Measurements from ENCODE around the gene LHX5.

Gene LHX5

DNA sequence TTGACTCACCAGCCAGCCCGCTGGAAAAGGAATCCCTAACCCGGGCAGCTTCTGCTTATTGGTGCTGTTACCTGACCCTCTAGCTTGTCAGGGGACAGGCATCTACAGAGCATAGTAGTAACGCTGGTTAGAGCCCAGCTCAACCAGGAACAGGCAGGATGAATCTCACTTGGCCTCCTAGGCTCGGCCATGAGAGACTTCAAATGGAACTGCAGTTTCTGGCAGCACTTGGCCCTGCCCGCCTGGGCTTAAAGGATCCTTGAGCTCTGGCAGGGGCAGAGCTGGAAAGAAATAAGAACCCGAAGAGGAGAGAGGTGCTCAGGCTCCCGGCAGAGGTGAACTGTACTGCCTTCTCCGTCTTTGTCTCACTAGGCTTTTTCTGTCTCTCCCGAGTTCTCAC is 2.3 kb upstream of the LHX5 start:
- DNase-seq (no peak), ATAC-seq (replicated peaks) (peak in 1 of 2 donors; percentile 23)
- no peak overlapping the region for H3K27ac Mint-ChIP-seq
- peaks cover 23 to 38% of the 10 kb centered on the region in 2 donors for H3K4me1 Mint-ChIP-seq
- H3K36me3 Mint-ChIP-seq, result peaks cover 0 to 3% of the 10 kb centered on the region in 2 donors
- H3K27me3 Mint-ChIP-seq, result peaks cover 74 to 97% of the 10 kb centered on the region in 2 donors
- peak overlapping the region; percentile 42 to 57 for H3K4me3 Mint-ChIP-seq
- no peaks in the 10 kb centered on the region for H3K9me3 Mint-ChIP-seq

- H3K4me3 Mint-ChIP-seq, result no peak overlapping the region
- DNase-seq, result no peak
- peaks cover 0 to 6% of the 10 kb centered on the region in 2 donors for H3K36me3 Mint-ChIP-seq
- no peaks in the 10 kb centered on the region for H3K9me3 Mint-ChIP-seq
- H3K4me1 Mint-ChIP-seq, result peaks cover 26 to 36% of the 10 kb centered on the region in 2 donors
- H3K27me3 Mint-ChIP-seq, result peaks cover 74 to 97% of the 10 kb centered on the region in 2 donors
- H3K27ac Mint-ChIP-seq, result no peak overlapping the region
- no peak for ATAC-seq (replicated peaks)
These were observed 1.7 kb upstream of the LHX5 start for GRCh38 chr12:113473400-113473799.

DNA sequence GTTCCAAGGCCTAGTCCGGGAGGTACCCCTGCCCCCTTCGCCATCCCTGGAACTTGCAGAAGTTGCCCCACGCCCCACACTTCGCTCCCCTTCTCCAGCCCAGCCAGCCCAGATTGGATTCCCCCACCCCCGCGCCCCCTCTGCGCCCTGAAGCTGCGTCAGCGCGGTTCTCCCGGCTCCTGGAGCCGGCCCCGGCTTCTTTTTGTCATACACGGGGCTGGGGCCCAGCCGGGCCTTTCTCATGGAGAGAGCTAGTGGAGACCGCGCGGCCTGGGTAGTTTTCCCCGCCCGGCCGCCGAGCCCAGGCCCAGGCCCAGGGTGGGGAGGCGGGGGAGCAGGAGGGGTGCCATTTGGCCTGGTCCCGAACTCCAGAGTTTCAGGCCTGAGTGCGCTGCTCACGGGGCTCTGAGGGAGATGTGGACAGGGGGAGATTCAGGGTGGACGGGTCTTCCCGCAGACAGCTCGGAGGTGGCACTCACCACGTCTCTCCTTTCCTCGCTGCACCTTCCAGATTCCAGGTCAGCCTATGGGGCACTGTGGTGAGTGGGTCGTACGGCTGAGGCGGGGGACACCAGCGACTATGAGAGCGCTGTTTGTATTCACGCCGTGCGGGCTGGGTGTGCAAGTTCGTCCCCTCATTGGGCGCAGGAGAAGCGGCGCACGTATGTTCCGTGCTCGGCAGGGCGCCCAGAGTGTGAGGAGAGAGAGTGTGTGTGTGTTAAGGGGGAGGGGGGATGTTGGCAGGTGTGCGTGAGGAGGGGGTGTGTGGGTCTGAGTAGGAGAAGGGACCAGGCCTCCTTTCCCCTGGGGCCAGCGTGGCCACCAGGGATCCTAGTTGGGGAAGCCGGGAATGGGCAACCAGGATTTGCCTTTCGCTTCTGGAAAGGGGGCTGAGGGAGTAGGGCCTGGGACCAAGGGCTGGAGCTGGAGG is 785 bp upstream of the LHX5 start:
- no peak for DNase-seq
- H3K4me3 Mint-ChIP-seq, result peak overlapping the region; percentile 25 to 48
- peaks cover 28 to 41% of the 10 kb centered on the region in 2 donors for H3K4me1 Mint-ChIP-seq
- H3K9me3 Mint-ChIP-seq, result no peaks in the 10 kb centered on the region
- H3K36me3 Mint-ChIP-seq, result peaks cover 0 to 6% of the 10 kb centered on the region in 2 donors
- ATAC-seq (replicated peaks), result no peak
- H3K27me3 Mint-ChIP-seq, result peaks cover 68 to 94% of the 10 kb centered on the region in 2 donors
- H3K27ac Mint-ChIP-seq, result peak overlapping the region; percentile 69

GRCh38 chr12:113470871-113471618 is 626 bp downstream of the LHX5 start:
- ATAC-seq (replicated peaks) (no peak), DNase-seq (no peak)
- no peaks in the 10 kb centered on the region for H3K9me3 Mint-ChIP-seq
- no peak overlapping the region for H3K4me3 Mint-ChIP-seq
- H3K36me3 Mint-ChIP-seq, result peaks cover 0 to 6% of the 10 kb centered on the region in 2 donors
- H3K27ac Mint-ChIP-seq, result peak overlapping the region; percentile 78
- peaks cover 74 to 96% of the 10 kb centered on the region in 2 donors for H3K27me3 Mint-ChIP-seq
- H3K4me1 Mint-ChIP-seq, result peaks cover 35 to 54% of the 10 kb centered on the region in 2 donors

- H3K27ac Mint-ChIP-seq, result peak overlapping the region; percentile 78
- peaks cover 0 to 6% of the 10 kb centered on the region in 2 donors for H3K36me3 Mint-ChIP-seq
- no peaks in the 10 kb centered on the region for H3K9me3 Mint-ChIP-seq
- peaks cover 74 to 91% of the 10 kb centered on the region in 2 donors for H3K27me3 Mint-ChIP-seq
- ATAC-seq (replicated peaks), result no peak
- peaks cover 36 to 53% of the 10 kb centered on the region in 2 donors for H3K4me1 Mint-ChIP-seq
- no peak for DNase-seq
- H3K4me3 Mint-ChIP-seq, result no peak overlapping the region
These were observed 1.5 kb downstream of the LHX5 start for GRCh38 chr12:113469949-113470743.

DNA sequence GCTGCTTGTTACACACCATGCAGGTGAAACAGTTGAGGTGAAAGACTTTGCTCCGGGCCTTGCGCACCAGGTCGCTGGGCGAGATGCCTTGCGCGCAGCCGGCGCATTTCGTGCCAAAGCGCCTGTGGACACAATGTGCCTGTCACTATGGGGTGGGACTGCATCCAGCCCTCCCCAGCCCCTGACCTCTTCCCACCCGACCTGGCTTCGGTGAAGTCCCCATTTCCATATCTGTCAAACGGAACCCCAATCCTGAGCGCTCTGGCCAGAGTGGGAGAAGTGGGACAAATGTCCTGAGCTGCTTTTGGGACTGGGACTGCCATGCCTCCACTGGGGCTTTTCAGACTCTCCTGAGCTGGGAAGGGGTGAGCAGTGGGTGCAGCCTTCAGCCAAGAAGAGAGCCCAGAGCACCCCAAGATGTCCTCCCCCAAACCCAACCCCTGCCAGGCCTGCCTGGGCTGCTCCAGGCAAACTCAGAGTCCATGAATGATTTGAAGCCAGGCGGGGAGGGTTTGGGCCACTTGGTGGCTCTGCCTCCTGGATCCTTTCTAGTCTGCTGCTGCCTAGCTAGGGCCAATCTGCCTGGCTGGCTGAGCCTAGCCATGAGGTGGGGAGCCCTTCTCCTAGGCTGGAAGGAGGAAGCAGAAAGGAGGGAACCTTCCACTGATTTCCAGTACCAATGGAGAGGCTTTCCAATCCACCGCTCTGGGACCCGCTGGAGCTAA is 2.3 kb downstream of the LHX5 start:
- Mint-ChIP-seq H3K4me3 (no peak overlapping the region), H3K9me3 (no peaks in the 10 kb centered on the region), H3K27me3 (peaks cover 73 to 91% of the 10 kb centered on the region in 2 donors), H3K36me3 (peaks cover 0 to 6% of the 10 kb centered on the region in 2 donors), H3K27ac (peak overlapping the region; percentile 37), H3K4me1 (peaks cover 38 to 51% of the 10 kb centered on the region in 2 donors)
- DNase-seq (no peak), ATAC-seq (replicated peaks) (no peak)

DNA sequence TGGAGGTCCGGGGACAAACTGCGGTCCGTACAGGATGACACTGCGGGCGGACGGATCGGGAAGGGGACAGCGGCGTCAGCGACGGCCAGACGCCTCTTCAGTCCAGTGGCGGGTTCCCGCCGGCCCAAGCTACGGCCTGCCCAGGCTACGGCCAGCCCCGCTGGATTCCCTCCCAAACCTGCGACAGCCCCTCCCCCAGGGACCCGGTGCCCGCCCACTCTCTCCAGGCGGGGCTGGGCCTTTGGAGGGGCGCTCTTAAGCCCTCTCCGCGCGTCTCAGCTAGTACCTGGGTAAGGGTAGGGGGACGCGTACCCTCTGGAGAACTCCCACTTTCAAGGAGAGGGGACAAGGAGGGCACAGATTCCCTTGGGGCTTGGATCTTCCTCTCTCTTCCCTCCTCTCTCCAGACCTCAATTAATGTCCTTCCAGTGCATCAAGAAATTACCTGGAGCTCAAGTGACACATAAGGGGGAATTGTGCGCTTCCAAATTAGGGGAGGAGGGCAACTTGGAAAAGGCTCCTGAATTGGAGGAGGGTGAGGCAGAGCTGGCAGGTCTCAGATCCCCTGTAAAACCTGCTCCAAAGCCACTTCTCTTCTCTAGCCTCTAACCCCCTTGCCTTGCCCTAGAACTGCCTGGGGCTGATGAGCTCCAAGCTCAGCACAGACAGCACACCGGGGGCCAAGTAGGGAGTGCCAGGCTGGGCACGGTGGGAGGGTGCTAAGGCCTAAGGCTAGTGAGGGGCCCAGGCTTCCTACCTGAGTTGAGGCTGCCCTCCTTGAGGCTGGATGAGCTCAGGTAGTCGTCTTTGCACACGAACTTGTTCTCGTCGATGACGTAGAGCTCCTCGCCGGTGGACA is 3.1 kb downstream of the LHX5 start:
- Mint-ChIP-seq H3K9me3 (no peaks in the 10 kb centered on the region), H3K27ac (peak overlapping the region; percentile 82), H3K27me3 (peaks cover 76 to 91% of the 10 kb centered on the region in 2 donors), H3K4me3 (peak overlapping the region; percentile 23 to 43), H3K36me3 (peaks cover 0 to 9% of the 10 kb centered on the region in 2 donors), H3K4me1 (peaks cover 38 to 52% of the 10 kb centered on the region in 2 donors)
- no peak for ATAC-seq (replicated peaks)
- no peak for DNase-seq

GRCh38 chr12:113467502-113468364 is 3.9 kb downstream of the LHX5 start:
- H3K27ac Mint-ChIP-seq, result peak overlapping the region; percentile 80
- H3K36me3 Mint-ChIP-seq, result peaks cover 0 to 10% of the 10 kb centered on the region in 2 donors
- no peak for ATAC-seq (replicated peaks)
- H3K9me3 Mint-ChIP-seq, result no peaks in the 10 kb centered on the region
- H3K4me1 Mint-ChIP-seq, result peaks cover 35 to 56% of the 10 kb centered on the region in 2 donors
- peaks cover 73 to 89% of the 10 kb centered on the region in 2 donors for H3K27me3 Mint-ChIP-seq
- no peak for DNase-seq
- H3K4me3 Mint-ChIP-seq, result peak overlapping the region; percentile 71 to 82

DNA sequence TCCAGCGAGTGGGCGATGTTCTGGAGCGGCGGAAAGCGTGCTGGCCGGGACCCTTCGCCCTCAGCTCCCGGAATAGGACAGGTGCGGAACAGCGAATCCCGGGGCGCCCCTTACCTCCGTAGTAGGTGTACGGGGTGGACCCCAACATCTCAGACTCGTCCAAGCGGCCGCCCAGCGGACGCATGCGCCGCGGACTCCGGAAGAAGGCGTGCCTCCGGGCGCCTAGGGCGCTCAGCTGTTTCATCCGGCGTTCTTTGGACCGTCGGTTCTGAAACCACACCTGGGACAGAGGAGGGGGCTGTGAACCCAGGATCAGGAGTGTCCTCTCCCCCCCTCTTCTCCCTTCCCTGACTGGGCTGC is 4.5 kb downstream of the LHX5 start:
- peak overlapping the region; percentile 86 for H3K27ac Mint-ChIP-seq
- ATAC-seq (replicated peaks), result no peak
- peaks cover 33 to 56% of the 10 kb centered on the region in 2 donors for H3K4me1 Mint-ChIP-seq
- peaks cover 0 to 8% of the 10 kb centered on the region in 2 donors for H3K36me3 Mint-ChIP-seq
- H3K4me3 Mint-ChIP-seq, result peak overlapping the region; percentile 71 to 82
- peaks cover 74 to 89% of the 10 kb centered on the region in 2 donors for H3K27me3 Mint-ChIP-seq
- no peak for DNase-seq
- no peaks in the 10 kb centered on the region for H3K9me3 Mint-ChIP-seq

DNA sequence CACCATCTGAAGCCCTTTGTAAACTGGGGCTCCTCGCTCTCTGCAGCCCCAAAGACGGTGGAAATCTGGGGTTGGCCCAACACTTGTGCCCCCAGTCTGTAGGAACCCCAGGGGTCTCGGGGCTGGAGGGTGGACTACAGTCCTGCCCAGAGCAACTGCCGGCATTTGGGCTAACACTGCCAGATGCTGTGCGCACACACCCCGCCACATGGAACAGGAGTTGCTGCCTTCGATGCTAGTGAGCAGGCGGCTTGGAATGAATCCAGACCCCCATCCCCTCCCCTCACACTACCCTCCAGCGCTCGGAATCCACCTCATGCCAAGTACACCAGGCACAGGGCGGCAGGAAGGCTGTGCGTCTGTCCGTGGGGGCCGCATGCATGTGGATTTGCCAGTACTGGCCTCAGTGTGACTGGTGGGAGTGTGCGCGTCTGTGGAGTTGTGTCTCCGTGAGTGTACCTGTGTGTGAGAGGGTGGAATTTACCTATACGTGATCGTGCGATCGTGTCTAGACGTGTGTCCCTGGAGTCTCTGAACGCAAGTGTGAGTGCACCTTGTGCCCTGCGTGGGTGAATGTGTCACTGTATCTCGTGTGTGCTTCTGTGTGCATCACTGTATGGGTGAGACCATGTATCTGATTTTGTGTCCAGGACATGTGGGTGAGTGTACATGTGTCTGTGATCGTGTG is 5.1 kb downstream of the LHX5 start:
- H3K9me3 Mint-ChIP-seq, result no peaks in the 10 kb centered on the region
- H3K36me3 Mint-ChIP-seq, result peaks cover 0 to 8% of the 10 kb centered on the region in 2 donors
- H3K27me3 Mint-ChIP-seq, result peaks cover 72 to 86% of the 10 kb centered on the region in 2 donors
- ATAC-seq (replicated peaks) (no peak), DNase-seq (no peak)
- peak overlapping the region; percentile 86 for H3K27ac Mint-ChIP-seq
- peak overlapping the region; percentile 71 to 82 for H3K4me3 Mint-ChIP-seq
- peaks cover 32 to 53% of the 10 kb centered on the region in 2 donors for H3K4me1 Mint-ChIP-seq

GRCh38 chr12:113465808-113466453 is 5.7 kb downstream of the LHX5 start:
- H3K27me3 Mint-ChIP-seq, result peaks cover 76 to 87% of the 10 kb centered on the region in 2 donors
- no peak for DNase-seq
- H3K9me3 Mint-ChIP-seq, result no peaks in the 10 kb centered on the region
- no peak for ATAC-seq (replicated peaks)
- H3K4me1 Mint-ChIP-seq, result peaks cover 33 to 51% of the 10 kb centered on the region in 2 donors
- H3K4me3 Mint-ChIP-seq, result peak overlapping the region in 1 of 2 donors; percentile 30
- H3K27ac Mint-ChIP-seq, result no peak overlapping the region
- peaks cover 0 to 8% of the 10 kb centered on the region in 2 donors for H3K36me3 Mint-ChIP-seq
